Small intestine (tissue), 7 donors: ENCODE data around the gene CLMN. TPM values are rescaled to one million over a fixed set of nuclear protein-coding genes. Genes with fewer than 3 reads are reported as not detected.
"Not testable (repeated sequence)": the region's sequence is repeated elsewhere in the genome, so short reads cannot be mapped to it uniquely, and the experiment has no call there.

ENCODE experiments used
- DNase-seq, 2 donors: peaks; one replicate each; pipeline versions ENCODE4 v3.0.0 to v3.0.0-alpha.2; 2013
- FAIRE-seq: peaks from 2 replicates; lab custom pipeline; 2012; peaks lifted over from hg19 to GRCh38; lab: Jason Lieb, UNC
- H3K27ac ChIP-seq, 3 donors: one replicate each; pipeline ENCODE4 v1.5.1; 2013; ENCODE audit warnings: low read length in 2 of 3, mild to moderate bottlenecking in 2 of 3, control low read depth in 1 of 3, inconsistent platforms in 1 of 3, low read depth in 1 of 3, moderate library complexity in 1 of 3
- H3K27me3 ChIP-seq, 3 donors: one replicate each; pipeline ENCODE4 v1.6.1; 2013; ENCODE audit warnings: low read length in 3 of 3, inconsistent platforms in 1 of 3; ENCODE audit not compliant: control insufficient read depth in 3 of 3, insufficient read depth in 3 of 3
- H3K36me3 ChIP-seq, 3 donors: one replicate each; pipeline ENCODE4 v1.6.1; 2013; ENCODE audit warnings: low read length in 3 of 3, inconsistent platforms in 1 of 3, low read depth in 1 of 3, mild to moderate bottlenecking in 1 of 3, moderate library complexity in 1 of 3; ENCODE audit not compliant: control insufficient read depth in 3 of 3, insufficient read depth in 2 of 3
- H3K4me1 ChIP-seq, 3 donors: one replicate each; pipeline ENCODE4 v1.6.1; 2013; ENCODE audit warnings: low read length in 2 of 3, inconsistent platforms in 1 of 3, low read depth in 1 of 3, mild to moderate bottlenecking in 1 of 3, moderate library complexity in 1 of 3; ENCODE audit not compliant: control insufficient read depth in 3 of 3, insufficient read depth in 2 of 3
- H3K4me3 ChIP-seq, 3 donors: one replicate each; pipeline ENCODE4 v1.5.1; 2013; ENCODE audit warnings: low read length in 3 of 3, control low read depth in 1 of 3, inconsistent platforms in 1 of 3, low read depth in 1 of 3, mild to moderate bottlenecking in 1 of 3, moderate library complexity in 1 of 3
- H3K9me3 ChIP-seq, 2 donors: one replicate each; pipeline ENCODE4 v1.6.1; 2013; ENCODE audit warnings: low read depth in 1 of 2, low read length in 1 of 2; ENCODE audit not compliant: control insufficient read depth in 2 of 2, insufficient read depth in 1 of 2
- WGBS, 3 donors: extraction: QIAGEN DNeasy Blood & Tissue Kit; methylation state at CpG; one replicate each; pipeline ENCODE4 v1.1.7; 2013; 5-methylcytosine and 5-hydroxymethylcytosine counted together
- polyA plus RNA-seq, 4 donors: library from polyadenylated mRNA; stranded (reverse) in 3 of 4; unstranded in 1 of 4; fragments of 200-250 nt in 3 of 4; fragments of 120-200 nt in 1 of 4; gene quantifications; one replicate each; pipeline versions ENCODE4 v1.2.1 to v1.2.3, GENCODE V29; 2013
- donor health status: healthy with polysubstance abuse.
- donor health status: control.
- donor health status: control.
- donor health status: Bipolar disorder and iron deficiency.
- donor health status: healthy.

The CLMN gene
- polyA plus RNA-seq, 4 donors = 2.9 to 25.0 (median 5.7) TPM

DNA sequence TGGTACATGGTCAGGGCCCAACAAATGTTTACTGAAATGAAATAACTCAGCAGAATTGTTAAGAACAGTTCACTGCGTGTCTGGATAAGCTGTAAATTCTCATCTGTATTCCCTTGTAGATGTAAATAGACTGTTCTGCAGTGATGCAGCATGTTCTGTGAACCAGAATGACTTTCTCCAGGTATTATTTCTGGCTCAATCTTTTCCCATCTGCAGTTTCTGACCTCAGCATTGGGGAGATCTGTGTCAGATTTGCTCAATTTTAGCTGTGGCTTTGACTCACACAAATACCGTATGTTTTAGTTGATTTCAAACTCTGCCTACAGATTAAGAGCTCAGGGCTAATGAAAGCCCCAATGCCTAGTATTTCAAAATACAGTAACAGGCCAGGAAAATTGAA, 113.2 kb downstream of the CLMN start:
- no peak for FAIRE-seq
- Histone ChIP-seq H3K27ac (no peak overlapping the region), H3K27me3 (no peaks in the 10 kb centered on the region), H3K4me1 (no peaks in the 10 kb centered on the region), H3K4me3 (no peak overlapping the region), H3K9me3 (peaks cover 0 to 5% of the 10 kb centered on the region in 2 donors), H3K36me3 (peaks cover 0 to 28% (median 3%) of the 10 kb centered on the region in 3 donors)
- DNase-seq = no peak
- WGBS, 3 donors = 87 to 92% (median 87%) methylated on average over 2 of the region's 2 CpGs

DNA sequence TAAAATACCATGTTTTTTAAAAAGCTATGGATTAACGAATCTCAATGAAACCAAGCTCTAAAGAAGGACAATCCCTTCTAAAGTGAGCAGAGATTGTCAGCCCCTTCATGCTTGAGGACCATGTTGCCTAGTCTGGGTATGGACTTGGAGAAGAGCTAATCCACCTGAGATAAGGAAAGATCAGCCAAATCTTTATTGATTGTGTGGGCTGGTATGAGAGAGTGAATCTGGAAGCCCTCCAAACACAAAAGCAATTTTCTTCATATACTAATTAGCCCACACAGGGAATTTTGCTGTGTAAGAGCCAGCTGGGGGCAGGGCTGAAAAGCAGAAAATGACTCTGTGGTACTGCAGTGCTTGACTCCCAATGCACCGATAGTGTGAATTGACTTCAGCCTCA, 115.0 kb downstream of the CLMN start:
- WGBS, 3 donors = 91 to 94% (median 92%) methylated on average over 2 of the region's 2 CpGs

DNA sequence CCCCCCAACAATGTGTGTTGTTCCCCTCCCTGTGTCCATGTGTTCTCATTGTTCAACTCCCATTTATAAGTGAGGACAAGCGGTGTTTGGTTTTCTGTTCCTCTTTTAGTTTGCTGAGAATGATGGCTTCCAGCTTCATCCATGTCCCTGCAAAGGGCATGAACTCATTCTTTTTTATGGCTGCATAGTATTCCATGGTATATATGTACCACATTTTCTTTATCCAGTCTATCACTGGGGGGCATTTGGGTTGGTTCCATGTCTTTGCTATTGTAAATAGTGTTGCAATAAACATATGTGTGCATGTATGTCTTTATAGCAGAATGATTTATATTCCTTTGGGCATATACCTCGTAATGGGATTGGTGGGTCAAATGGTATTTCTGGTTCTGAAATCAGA, 118.0 kb downstream of the CLMN start:
- not testable (repeated sequence) for H3K4me3 ChIP-seq, H3K9me3 ChIP-seq, DNase-seq, H3K27me3 ChIP-seq, FAIRE-seq, H3K4me1 ChIP-seq, H3K27ac ChIP-seq
- WGBS, 3 donors = 90 to 95% (median 92%) methylated on average over 2 of the region's 2 CpGs
- peaks cover 2 to 28% (median 3%) of the 10 kb centered on the region in 3 donors for H3K36me3 ChIP-seq

More for the DNA sequence above, 115.0 kb downstream of the CLMN start:
- DNase-seq (no peak), FAIRE-seq (no peak)
- no peaks in the 10 kb centered on the region for H3K4me1 ChIP-seq
- H3K27ac ChIP-seq = no peak overlapping the region
- no peaks in the 10 kb centered on the region for H3K27me3 ChIP-seq
- peaks cover 0 to 5% of the 10 kb centered on the region in 2 donors for H3K9me3 ChIP-seq
- peaks cover 0 to 31% (median 3%) of the 10 kb centered on the region in 3 donors for H3K36me3 ChIP-seq
- no peak overlapping the region for H3K4me3 ChIP-seq

DNA sequence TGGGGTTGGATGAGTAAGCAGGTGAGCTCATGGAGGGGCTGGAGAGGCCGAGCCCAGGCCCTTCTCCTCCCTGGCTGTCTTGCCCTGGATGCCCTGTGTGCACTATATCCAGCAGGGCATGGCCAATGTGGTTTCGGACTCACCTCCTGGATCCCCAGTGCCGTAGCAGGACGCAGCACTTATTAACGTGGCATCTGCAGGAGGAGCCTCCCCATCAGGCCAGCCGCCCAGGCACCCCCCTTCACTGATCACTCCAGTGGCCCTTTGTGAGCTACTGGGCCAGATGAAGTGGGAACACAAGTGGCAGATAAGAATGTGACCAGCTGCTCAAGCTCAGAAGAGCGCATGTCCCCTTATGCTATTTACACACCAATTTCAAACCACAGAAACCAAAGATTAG, 119.3 kb downstream of the CLMN start:
- FAIRE-seq (no peak), DNase-seq (no peak)
- Histone ChIP-seq H3K4me3 (no peak overlapping the region), H3K9me3 (peaks cover 0 to 5% of the 10 kb centered on the region in 2 donors), H3K27me3 (no peaks in the 10 kb centered on the region), H3K4me1 (no peaks in the 10 kb centered on the region), H3K27ac (no peak overlapping the region), H3K36me3 (peaks cover 2 to 32% (median 3%) of the 10 kb centered on the region in 3 donors)
- WGBS, 3 donors = 85 to 92% (median 87%) methylated on average over 7 of the region's 7 CpGs

DNA sequence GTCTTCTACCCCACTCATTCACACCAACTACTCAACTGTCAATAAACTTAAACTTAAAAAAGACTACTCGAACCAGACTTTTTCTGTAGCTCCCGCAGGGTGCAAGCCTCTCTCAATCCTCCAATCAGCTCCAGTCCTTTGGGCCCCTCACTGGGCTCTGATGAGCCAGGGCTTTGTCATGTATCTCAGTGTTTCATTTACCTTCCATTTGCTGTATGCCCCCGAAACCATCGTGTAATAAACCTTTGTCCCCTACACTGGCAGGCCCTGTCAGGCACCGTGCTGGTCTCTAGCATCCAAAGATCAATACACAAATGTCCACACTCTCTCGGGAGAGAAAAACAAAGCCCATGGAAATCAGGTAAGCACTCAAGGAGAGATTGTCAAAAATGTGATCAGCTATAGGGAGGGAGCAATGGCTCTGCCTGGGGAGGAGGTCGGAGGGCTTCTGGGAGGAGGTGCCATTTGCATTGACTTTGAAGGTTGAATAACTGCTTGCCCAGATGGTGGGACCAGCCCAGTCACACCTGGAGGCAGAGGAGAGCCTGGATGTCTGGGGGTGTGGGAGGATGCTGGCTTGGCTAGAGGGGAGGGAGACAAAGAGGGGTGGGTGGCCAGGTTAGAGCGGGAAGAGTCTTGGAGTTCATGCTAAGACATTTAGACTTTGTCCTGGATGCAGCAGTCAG, 120.3 kb downstream of the CLMN start:
- Histone ChIP-seq H3K36me3 (peaks cover 2 to 38% (median 3%) of the 10 kb centered on the region in 3 donors), H3K27ac (no peak overlapping the region), H3K4me3 (no peak overlapping the region), H3K9me3 (no peaks in the 10 kb centered on the region), H3K4me1 (no peaks in the 10 kb centered on the region), H3K27me3 (no peaks in the 10 kb centered on the region)
- no peak for FAIRE-seq
- 84 to 89% (median 84%) methylated on average over 8 of the region's 8 CpGs for WGBS, 3 donors
- no peak for DNase-seq

DNA sequence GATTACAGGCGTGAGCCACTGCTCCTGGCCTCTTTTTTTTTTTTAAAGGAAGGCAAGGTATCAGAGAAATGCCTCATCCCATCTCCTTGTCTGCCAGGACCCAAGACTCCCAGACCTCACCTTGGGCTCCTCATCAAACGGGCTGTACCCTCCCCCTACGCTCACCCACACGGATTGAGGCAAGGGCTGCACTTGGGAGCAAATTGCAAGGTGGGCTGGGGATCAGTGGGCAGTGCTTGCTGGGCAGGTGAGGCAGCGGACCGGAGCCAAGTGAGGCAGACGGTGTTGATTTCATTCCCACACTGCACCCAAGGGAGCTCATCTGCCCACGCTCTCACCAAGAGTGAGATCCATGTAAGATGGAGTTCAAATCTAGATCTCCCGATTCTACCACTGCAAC, 121.4 kb downstream of the CLMN start:
- DNase-seq (no peak), FAIRE-seq (no peak)
- H3K27ac ChIP-seq = no peak overlapping the region
- no peaks in the 10 kb centered on the region for H3K4me1 ChIP-seq
- 93 to 96% (median 93%) methylated on average over 9 of the region's 9 CpGs for WGBS, 3 donors
- peaks cover 0 to 37% (median 2%) of the 10 kb centered on the region in 3 donors for H3K36me3 ChIP-seq
- no peaks in the 10 kb centered on the region for H3K9me3 ChIP-seq
- H3K4me3 ChIP-seq = no peak overlapping the region
- no peaks in the 10 kb centered on the region for H3K27me3 ChIP-seq

DNA sequence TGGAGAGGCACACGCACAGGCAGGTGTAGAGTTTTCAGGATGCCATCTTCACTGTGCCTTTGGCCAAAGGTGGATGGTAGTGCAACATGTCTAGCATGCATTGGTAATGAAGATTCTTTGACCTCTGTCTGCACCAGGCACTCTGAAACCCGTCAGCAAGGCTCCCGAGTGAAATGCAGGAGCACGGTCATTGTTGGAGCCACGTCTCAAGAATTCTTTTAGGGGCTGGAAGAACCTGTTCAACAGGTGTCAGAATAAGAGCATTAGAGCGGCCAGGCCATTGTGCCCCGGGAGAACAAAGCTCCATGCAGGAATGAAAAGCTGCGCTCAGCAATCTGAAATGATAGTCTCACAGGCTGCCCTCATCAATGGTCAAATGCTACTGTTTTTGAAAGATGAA, 122.2 kb downstream of the CLMN start:
- 21 to 67% (median 49%) methylated on average over 8 of the region's 8 CpGs for WGBS, 3 donors
- Histone ChIP-seq H3K4me1 (no peaks in the 10 kb centered on the region), H3K27me3 (no peaks in the 10 kb centered on the region), H3K27ac (no peak overlapping the region), H3K4me3 (no peak overlapping the region), H3K9me3 (no peaks in the 10 kb centered on the region), H3K36me3 (peaks cover 0 to 29% (median 2%) of the 10 kb centered on the region in 3 donors)
- DNase-seq = peak; percentile 26 to 51
- no peak for FAIRE-seq

DNA sequence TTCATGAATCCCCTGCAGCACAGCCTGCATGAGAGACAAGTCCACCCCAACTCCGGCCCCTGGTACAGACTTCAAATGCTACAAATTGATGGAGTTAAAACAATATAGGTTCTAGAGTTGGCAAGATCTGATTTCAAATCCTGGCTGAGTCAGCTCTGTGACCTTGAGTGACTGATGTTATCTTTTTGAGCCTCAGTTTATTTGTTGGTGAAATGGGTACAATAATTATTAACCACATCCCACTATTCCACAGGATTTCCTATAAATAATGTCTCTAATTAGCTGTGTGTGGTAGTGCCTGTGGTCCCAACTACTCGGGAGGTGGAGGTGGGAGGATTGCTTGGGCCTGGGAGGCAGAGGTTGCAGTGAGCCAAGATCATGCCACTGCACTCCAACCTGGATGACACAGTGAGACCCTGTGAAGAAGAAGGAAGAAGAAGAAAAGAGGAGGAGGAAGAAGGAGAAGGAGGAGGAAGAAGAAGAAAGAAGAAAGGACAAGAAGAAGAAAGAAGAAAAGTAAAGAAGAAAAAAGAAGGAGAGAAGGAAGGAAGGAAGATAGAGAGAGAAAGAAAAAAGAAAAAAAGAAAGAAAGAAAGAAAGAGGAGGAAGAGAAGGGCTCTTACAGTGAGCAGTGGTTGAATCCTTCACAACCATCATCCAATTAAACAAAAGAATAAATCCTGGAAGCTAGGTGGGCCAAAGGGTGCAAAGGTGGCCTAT, 122.7 kb downstream of the CLMN start:
- no peak for FAIRE-seq

More for the DNA sequence above, 122.7 kb downstream of the CLMN start:
- Histone ChIP-seq H3K4me3 (no peak overlapping the region), H3K27ac (no peak overlapping the region), H3K36me3 (peaks cover 0 to 26% (median 2%) of the 10 kb centered on the region in 3 donors), H3K4me1 (no peaks in the 10 kb centered on the region), H3K9me3 (no peaks in the 10 kb centered on the region), H3K27me3 (no peaks in the 10 kb centered on the region)
- WGBS, 3 donors = 84 to 89% (median 89%) methylated on average over 2 of the region's 2 CpGs
- no peak for DNase-seq
